Testis (tissue), 2 donors: Measurements from ENCODE around the gene SEMG2.

Experiments
- POLR2A ChIP-seq: fragments of 450-650 bp; IDR thresholded peaks from one replicate; pipeline ENCODE4 v1.6.1; 2017; ENCODE audit warnings: antibody characterized with exemption, mild to moderate bottlenecking, moderate library complexity
- TF ChIP-seq, protein P1 (sequence below), 3 experiments: fragments of 450-650 bp in 2 of 3; fragments of 200-600 bp in 1 of 3; sonication (generic) in 1 of 3; IDR thresholded peaks; one replicate each; pipeline ENCODE4 v1.5.1; 2016 to 2019; ENCODE audit warnings: antibody characterized with exemption in 3 of 3, mild to moderate bottlenecking in 2 of 3, moderate library complexity in 1 of 3

DNA sequence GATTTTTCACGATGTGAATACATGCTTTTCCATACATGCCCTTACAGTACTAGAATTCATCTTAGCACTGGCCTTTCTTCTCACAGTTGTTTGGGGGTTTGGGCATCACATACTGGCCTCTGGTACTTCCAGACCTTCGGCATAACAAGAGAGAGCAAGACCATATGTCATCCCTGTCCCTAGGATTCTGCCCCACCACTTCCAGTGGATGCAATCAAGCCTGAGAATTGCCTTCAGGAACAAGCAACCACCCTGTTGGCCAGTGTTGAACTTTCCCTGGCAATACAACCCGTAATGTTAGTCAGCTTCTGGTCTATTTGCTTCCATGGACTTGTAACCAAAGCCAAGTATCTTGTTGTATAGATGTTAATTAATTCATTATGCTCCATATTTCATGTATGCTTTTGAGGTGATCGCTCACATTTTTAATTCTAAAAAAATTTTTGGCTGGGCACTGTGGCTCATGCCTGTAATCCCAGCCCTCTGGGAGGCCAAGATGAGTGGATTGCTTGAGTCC is 48.6 kb downstream of the SEMG2 start:
- TF ChIP-seq, protein P1, sequence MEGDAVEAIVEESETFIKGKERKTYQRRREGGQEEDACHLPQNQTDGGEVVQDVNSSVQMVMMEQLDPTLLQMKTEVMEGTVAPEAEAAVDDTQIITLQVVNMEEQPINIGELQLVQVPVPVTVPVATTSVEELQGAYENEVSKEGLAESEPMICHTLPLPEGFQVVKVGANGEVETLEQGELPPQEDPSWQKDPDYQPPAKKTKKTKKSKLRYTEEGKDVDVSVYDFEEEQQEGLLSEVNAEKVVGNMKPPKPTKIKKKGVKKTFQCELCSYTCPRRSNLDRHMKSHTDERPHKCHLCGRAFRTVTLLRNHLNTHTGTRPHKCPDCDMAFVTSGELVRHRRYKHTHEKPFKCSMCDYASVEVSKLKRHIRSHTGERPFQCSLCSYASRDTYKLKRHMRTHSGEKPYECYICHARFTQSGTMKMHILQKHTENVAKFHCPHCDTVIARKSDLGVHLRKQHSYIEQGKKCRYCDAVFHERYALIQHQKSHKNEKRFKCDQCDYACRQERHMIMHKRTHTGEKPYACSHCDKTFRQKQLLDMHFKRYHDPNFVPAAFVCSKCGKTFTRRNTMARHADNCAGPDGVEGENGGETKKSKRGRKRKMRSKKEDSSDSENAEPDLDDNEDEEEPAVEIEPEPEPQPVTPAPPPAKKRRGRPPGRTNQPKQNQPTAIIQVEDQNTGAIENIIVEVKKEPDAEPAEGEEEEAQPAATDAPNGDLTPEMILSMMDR (IDR thresholded peaks at IDR 0.05), result no peak
- TF ChIP-seq POLR2A, result no peak
